Stomach (tissue), 9 donors: ENCODE measurements around the gene SETD1B. TPM values are rescaled to one million over a fixed set of nuclear protein-coding genes. Genes with fewer than 3 reads are reported as not detected.

Experiments
- DNase-seq, 2 donors: peaks; one replicate each; pipeline versions ENCODE4 v3.0.0 to v3.0.0-alpha.2; 2013 to 2019
- H3K27ac ChIP-seq, 5 donors: fragments of 200-600 bp in 4 of 5; sonication (generic) in 4 of 5; one replicate each; pipeline ENCODE4 v1.5.1; 2013 to 2019; ENCODE audit warnings: mild to moderate bottlenecking in 1 of 5, moderate library complexity in 1 of 5
- H3K27me3 ChIP-seq, 3 donors: fragments of 200-600 bp; sonication (generic); one replicate each; pipeline ENCODE4 v1.5.1; 2017 to 2019; ENCODE audit warnings: mixed run types in 1 of 3
- H3K36me3 ChIP-seq, 4 donors: fragments of 200-600 bp; sonication (generic); 1 replicate in 3 of 4; 2 replicates in 1 of 4; pipeline ENCODE4 v1.5.1; 2016 to 2019
- H3K4me1 ChIP-seq, 4 donors: fragments of 200-600 bp; sonication (generic); one replicate each; pipeline ENCODE4 v1.5.1; 2016 to 2019
- H3K4me3 ChIP-seq, 4 donors: fragments of 200-600 bp; sonication (generic) in 3 of 4; one replicate each; pipeline ENCODE4 v1.5.1; 2016 to 2019; ENCODE audit warnings: mild to moderate bottlenecking in 1 of 4
- H3K9me3 ChIP-seq, 4 donors: fragments of 200-600 bp; sonication (generic); one replicate each; pipeline ENCODE4 v1.5.1; 2016 to 2019
- CTCF ChIP-seq, 7 experiments: fragments of 450-650 bp in 4 of 7; fragments of 200-600 bp in 3 of 7; sonication (generic) in 3 of 7; IDR thresholded peaks; one replicate each; pipeline ENCODE4 v1.5.1; 2016 to 2019; ENCODE audit warnings: antibody characterized with exemption in 7 of 7, control low read depth in 2 of 7, mild to moderate bottlenecking in 1 of 7
- EP300 ChIP-seq: sonication (generic); formaldehyde crosslinking; IDR thresholded peaks from one replicate; pipeline ENCODE4 v1.6.1; 2017; ENCODE audit warnings: antibody characterized with exemption
- POLR2A ChIP-seq, 4 donors: fragments of 450-650 bp; IDR thresholded peaks; one replicate each; pipeline ENCODE4 v1.6.1; 2016; ENCODE audit warnings: antibody characterized with exemption in 4 of 4, control low read depth in 2 of 4, mild to moderate bottlenecking in 1 of 4, moderate library complexity in 1 of 4
- POLR2AphosphoS5 ChIP-seq, 3 donors: sonication (generic); formaldehyde crosslinking; IDR thresholded peaks; one replicate each; pipeline ENCODE4 v1.6.1; 2016; ENCODE audit warnings: antibody characterized with exemption in 3 of 3
- WGBS, 5 donors: extraction: QIAGEN DNeasy Blood & Tissue Kit in 3 of 5; methylation state at CpG; one replicate each; pipeline versions ENCODE4 v1.1.5 to v1.1.7; 2013 to 2018; 5-methylcytosine and 5-hydroxymethylcytosine counted together
- intact Hi-C: fragments of 100-400 bp; cut with DNase I; formaldehyde crosslinking; loops from one replicate; pipeline ENCODE4 v1.15.1; 2023; ENCODE audit warnings: low total_unique reads
- polyA plus RNA-seq, 3 donors: library from polyadenylated mRNA; stranded (reverse); fragments of 200-250 nt; gene quantifications; one replicate each; pipeline ENCODE4 v1.2.3, GENCODE V29; 2013
- total RNA-seq, 5 donors: library from RNA; depleted of rRNA; stranded (reverse); fragments of >200 nt; gene quantifications; one replicate each; pipeline versions ENCODE4 v1.1.0 to v1.2.3, GENCODE V29; 2014 to 2016
- donor health status: healthy with polysubstance abuse.
- donor health status: Bipolar disorder and iron deficiency.
- donor health status: healthy.

SETD1B gene
- total and polyA plus RNA-seq, 8 donors: 3.2 to 27.5 (median 8.2) TPM

- intact Hi-C loops: loop anchor here (5.0 kb wide), 1 partner anchor 96 kb away; no protein-coding TSS in a partner anchor
- 1 to 2% (median 1%) methylated on average over 25 to 36 of the region's 36 CpGs; no CpG with 5 or more reads in 2 of the 5 donors for WGBS, 5 donors
- Histone ChIP-seq H3K36me3 (peaks cover 10 to 22% (median 12%) of the 10 kb centered on the region in 4 donors), H3K27me3 (no peaks in the 10 kb centered on the region), H3K9me3 (no peaks in the 10 kb centered on the region), H3K4me3 (peak within 1 kb of the TSS; percentile 58 to 61 (median 59)), H3K4me1 (peaks cover 61 to 100% (median 79%) of the 10 kb centered on the region in 4 donors), H3K27ac (peak within 1 kb of the TSS; percentile 99 to 100 (median 100))
- TF ChIP-seq POLR2A (IDR thresholded peaks at IDR 0.05) (no peak), POLR2AphosphoS5 (IDR thresholded peaks at IDR 0.05) (peak in 1 of 3 donors; percentile 26)
- DNase-seq: peak; percentile 68 to 74
Observed at GRCh38 chr12:121793440-121793837, 10.4 kb upstream of the SETD1B start, which contains the start of gene RHOF. Gene RHOF (minus strand): TSS chr12:121793688. CDS start chr12:121793633, 55 bp downstream.

GRCh38 chr12:121793838-121794533 is 9.8 kb upstream of the SETD1B start:
- intact Hi-C loops: loop anchor here (5.0 kb wide), 1 partner anchor 97 kb away; no protein-coding TSS in a partner anchor
- Histone ChIP-seq H3K4me3 (peak overlapping the region; percentile 58 to 61 (median 59)), H3K9me3 (no peaks in the 10 kb centered on the region), H3K36me3 (peaks cover 10 to 26% (median 12%) of the 10 kb centered on the region in 4 donors), H3K27me3 (no peaks in the 10 kb centered on the region), H3K27ac (peak overlapping the region; percentile 99 to 100 (median 100)), H3K4me1 (peaks cover 66 to 100% (median 79%) of the 10 kb centered on the region in 4 donors)
- TF ChIP-seq CTCF (IDR thresholded peaks at IDR 0.05) (peak in 6 of 7 experiments; percentile 76 to 100 (median 98)), EP300 (no peak), POLR2AphosphoS5 (IDR thresholded peaks at IDR 0.05) (peak; percentile 57 to 94 (median 78)), POLR2A (IDR thresholded peaks at IDR 0.05) (no peak)
- 0 to 1% (median 1%) methylated on average over 8 to 59 of the region's 59 CpGs for WGBS, 5 donors
- peak; percentile 94 to 98 for DNase-seq

GRCh38 chr12:121794534-121795033 is 9.2 kb upstream of the SETD1B start:
- Histone ChIP-seq H3K27ac (peak overlapping the region; percentile 99 to 100 (median 100)), H3K27me3 (no peaks in the 10 kb centered on the region), H3K4me3 (peak overlapping the region; percentile 58 to 61 (median 59)), H3K36me3 (peaks cover 10 to 26% (median 12%) of the 10 kb centered on the region in 4 donors), H3K4me1 (peaks cover 71 to 100% (median 80%) of the 10 kb centered on the region in 4 donors), H3K9me3 (no peaks in the 10 kb centered on the region)
- DNase-seq: no peak
- intact Hi-C loops: loop anchor here (5.0 kb wide), 1 partner anchor 97 kb away; no protein-coding TSS in a partner anchor
- TF ChIP-seq POLR2A (IDR thresholded peaks at IDR 0.05): no peak
- TF ChIP-seq POLR2AphosphoS5 (IDR thresholded peaks at IDR 0.05): no peak
- no peak for TF ChIP-seq CTCF (IDR thresholded peaks at IDR 0.05)
- TF ChIP-seq EP300: no peak
- WGBS, 5 donors: 0 to 3% (median 1%) methylated on average over 13 of the region's 13 CpGs

GRCh38 chr12:121795034-121795968 is 8.5 kb upstream of the SETD1B start:
- TF ChIP-seq CTCF (IDR thresholded peaks at IDR 0.05) (peak in 6 of 7 experiments; percentile 68 to 98 (median 93)), EP300 (no peak), POLR2AphosphoS5 (IDR thresholded peaks at IDR 0.05) (peak; percentile 26 to 78 (median 34)), POLR2A (IDR thresholded peaks at IDR 0.05) (no peak)
- H3K27ac ChIP-seq: peak overlapping the region; percentile 99 to 100 (median 100)
- peak overlapping the region; percentile 58 to 61 (median 59) for H3K4me3 ChIP-seq

More at GRCh38 chr12:121795034-121795968, 8.5 kb upstream of the SETD1B start:
- 17 to 30% (median 20%) methylated on average over 11 to 15 of the region's 15 CpGs for WGBS, 5 donors
- intact Hi-C loops: no loop called here
- DNase-seq: peak; percentile 94 to 96
- no peaks in the 10 kb centered on the region for H3K9me3 ChIP-seq
- H3K36me3 ChIP-seq: peaks cover 10 to 26% (median 12%) of the 10 kb centered on the region in 4 donors
- no peaks in the 10 kb centered on the region for H3K27me3 ChIP-seq
- peaks cover 71 to 97% (median 77%) of the 10 kb centered on the region in 4 donors for H3K4me1 ChIP-seq
